Activated T-helper 2 cell treated with anti-CD3 and anti-CD28 coated beads, Interferon-gamma antibody, Interleukin-2, Interleukin-4, amounts not matched to agents 10 μg/mL and 5 μg/mL and 100 μg/mL, durations not matched to agents 14 hours and 24 hours and 36 hours (primary cell): ENCODE measurements around the gene FLII. TPM values are rescaled to one million over a fixed set of nuclear protein-coding genes. Genes with fewer than 3 reads are reported as not detected.
"Not testable (repeated sequence)": the region's sequence is repeated elsewhere in the genome, so short reads cannot be mapped to it uniquely, and the experiment has no call there.

Source experiments
- DNase-seq: peaks from one replicate; pipeline ENCODE4 v3.0.0; 2021; ENCODE audit warnings: low spot score
- H3K27ac Mint-ChIP-seq: one replicate; pipeline ENCODE4 v1.8.0; 2021; ENCODE audit warnings: mixed read lengths
- H3K27me3 Mint-ChIP-seq: one replicate; pipeline ENCODE4 v1.8.0; 2021; ENCODE audit warnings: low read depth, mixed read lengths
- H3K36me3 Mint-ChIP-seq: one replicate; pipeline ENCODE4 v1.8.0; 2021; ENCODE audit warnings: low read depth, mixed read lengths
- H3K4me1 Mint-ChIP-seq: one replicate; pipeline ENCODE4 v1.8.0; 2021; ENCODE audit warnings: low read depth, mixed read lengths
- H3K4me3 Mint-ChIP-seq: one replicate; pipeline ENCODE4 v1.8.0; 2021; ENCODE audit warnings: low read depth, mild to moderate bottlenecking, moderate library complexity, mixed read lengths
- H3K9me3 Mint-ChIP-seq: one replicate; pipeline ENCODE4 v1.8.0; 2021; ENCODE audit warnings: mixed read lengths
- intact Hi-C: fragments of 100-400 bp; cut with micrococcal nuclease; formaldehyde crosslinking; loops from one replicate; pipeline ENCODE4 v1.15.1; 2023
- total RNA-seq: library from RNA; stranded (reverse); gene quantifications from 2 replicates; pipeline ENCODE4 v1.2.3, GENCODE V29; 2022

FLII gene
- 334 and 340 TPM in 2 replicates for total RNA-seq

DNA sequence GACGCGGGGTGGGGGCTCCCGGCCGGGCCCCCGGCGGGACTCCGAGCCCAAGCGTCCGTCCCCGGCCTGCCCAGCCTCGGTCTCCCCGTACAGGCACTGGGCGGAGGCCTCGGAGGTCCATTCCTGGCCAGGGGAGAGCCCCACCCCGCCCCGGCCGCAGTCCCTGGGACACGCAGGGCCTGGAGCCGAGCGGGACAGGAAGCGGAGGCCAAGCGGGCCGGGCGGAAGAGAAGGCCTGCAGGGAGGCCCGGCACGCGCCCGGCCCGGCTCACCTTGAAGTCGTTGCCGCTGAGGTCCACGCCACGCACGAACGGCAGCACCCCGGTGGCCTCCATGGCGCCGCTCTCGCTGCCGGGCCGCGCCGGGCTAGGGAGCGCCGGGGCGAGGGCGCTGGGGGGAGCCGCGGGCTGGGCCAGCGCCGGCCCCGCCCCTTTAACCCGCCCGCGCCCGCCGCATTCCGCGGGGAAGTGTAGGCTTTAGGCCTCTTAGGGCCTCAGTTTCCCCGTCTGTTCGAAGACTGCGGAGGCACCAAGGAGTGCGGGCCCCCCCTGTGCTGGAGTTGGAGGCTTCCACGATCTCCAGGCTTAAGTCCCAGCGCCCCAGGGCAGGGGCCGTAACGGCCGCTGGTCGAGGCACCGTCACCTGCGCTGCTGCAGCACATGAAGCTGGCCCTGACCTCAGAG lies at the start of gene FLII:
TSS of gene FLII (minus strand) at position 383 of the 683 bp plus-strand sequence. CDS start at position 335, 48 bp downstream.
- peaks cover 25% of the 10 kb centered on the region for H3K4me1 Mint-ChIP-seq
- peak within 1 kb of the TSS; percentile 91 for H3K27ac Mint-ChIP-seq
- no peaks in the 10 kb centered on the region for H3K9me3 Mint-ChIP-seq
- DNase-seq = peak; percentile 42
- H3K27me3 Mint-ChIP-seq = no peaks in the 10 kb centered on the region
- peaks cover 43% of the 10 kb centered on the region for H3K36me3 Mint-ChIP-seq
- intact Hi-C loops = no loop called here
- H3K4me3 Mint-ChIP-seq = peak within 1 kb of the TSS; percentile 100

DNA sequence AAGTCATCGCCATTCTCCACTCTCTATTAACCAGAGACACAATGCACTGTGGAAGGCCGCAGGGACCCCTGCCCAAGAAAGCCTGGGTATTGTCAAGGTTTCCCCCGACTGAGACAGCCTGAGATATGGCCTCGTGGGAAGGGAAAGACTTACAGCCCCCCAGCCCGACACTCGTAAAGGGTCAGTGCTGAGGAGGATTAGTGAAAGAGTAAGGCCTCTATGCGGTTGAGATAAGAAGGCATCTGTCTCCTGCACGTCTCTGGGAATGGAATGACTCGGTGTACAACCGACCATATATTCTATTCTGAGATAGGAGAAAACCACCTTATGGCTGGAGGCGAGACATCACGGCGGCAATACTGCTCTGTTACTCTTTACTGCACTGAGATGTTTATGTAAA lies 44.7 kb upstream of the FLII start:
- H3K27me3 Mint-ChIP-seq, H3K4me3 Mint-ChIP-seq, intact Hi-C loops, H3K4me1 Mint-ChIP-seq, H3K9me3 Mint-ChIP-seq, H3K27ac Mint-ChIP-seq, DNase-seq: not testable (repeated sequence)
- peaks cover 68% of the 10 kb centered on the region for H3K36me3 Mint-ChIP-seq

DNA sequence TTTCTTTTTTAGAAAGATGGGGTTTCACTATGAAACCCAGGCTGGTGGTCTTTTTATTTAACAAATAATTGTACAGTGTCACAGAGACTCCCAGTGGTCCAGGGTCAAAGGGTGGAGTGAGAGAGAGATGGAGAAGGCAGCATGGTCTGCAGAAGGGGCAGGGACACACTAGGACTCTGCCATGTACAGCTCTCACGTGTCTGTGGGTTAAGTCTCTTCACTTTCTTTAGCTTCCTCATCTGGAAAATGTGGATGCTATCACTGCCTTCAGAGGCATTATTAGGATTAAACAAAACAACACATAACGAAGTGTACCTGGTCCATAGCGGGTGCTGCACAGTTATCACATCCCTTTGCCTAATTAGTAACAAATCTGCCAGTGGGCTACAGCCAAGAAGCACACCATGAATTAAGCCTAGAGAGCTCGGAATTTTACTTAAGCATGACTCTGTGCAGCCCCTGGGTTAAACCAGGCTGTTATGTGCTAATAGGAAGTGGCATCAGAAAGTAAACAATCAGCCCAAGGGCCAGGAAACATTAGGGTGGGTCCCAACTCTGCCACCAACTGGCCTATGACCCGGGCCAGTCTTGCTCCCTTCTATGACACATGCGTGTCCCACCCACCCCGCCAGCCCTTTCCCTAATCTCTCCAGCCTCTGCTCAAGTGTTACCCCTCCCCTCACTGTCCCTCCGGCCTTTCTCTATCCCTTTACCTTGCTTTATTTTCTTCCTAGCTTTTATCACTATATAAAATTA lies 42.4 kb upstream of the FLII start:
- H3K4me1 Mint-ChIP-seq = no peaks in the 10 kb centered on the region
- peaks cover 65% of the 10 kb centered on the region for H3K36me3 Mint-ChIP-seq
- no peak for DNase-seq
- H3K27ac Mint-ChIP-seq = no peak overlapping the region
- H3K27me3 Mint-ChIP-seq = no peaks in the 10 kb centered on the region
- no peak overlapping the region for H3K4me3 Mint-ChIP-seq
- no peaks in the 10 kb centered on the region for H3K9me3 Mint-ChIP-seq
- intact Hi-C loops = no loop called here

DNA sequence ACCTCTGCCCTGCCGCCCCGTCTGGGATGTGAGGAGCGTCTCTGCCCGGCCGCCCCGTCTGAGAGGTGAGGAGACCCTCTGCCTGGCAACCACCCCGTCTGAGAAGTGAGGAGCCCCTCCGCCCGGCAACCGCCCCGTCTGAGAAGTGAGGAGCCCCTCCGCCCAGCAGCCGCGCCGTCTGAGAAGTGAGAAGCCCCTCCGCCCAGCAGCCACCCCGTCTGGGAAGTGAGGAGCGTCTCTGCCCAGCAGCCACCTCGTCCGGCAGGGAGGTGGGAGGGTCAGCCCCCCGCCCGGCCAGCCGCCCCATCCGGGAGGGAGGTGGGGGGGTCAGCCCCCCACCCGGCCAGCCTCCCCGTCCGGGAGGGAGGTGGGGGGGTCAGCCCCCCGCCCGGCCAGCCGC lies 39.5 kb upstream of the FLII start:
- H3K4me1 Mint-ChIP-seq, H3K4me3 Mint-ChIP-seq, H3K27me3 Mint-ChIP-seq, DNase-seq, intact Hi-C loops, H3K9me3 Mint-ChIP-seq, H3K27ac Mint-ChIP-seq: not testable (repeated sequence)
- peaks cover 53% of the 10 kb centered on the region for H3K36me3 Mint-ChIP-seq

DNA sequence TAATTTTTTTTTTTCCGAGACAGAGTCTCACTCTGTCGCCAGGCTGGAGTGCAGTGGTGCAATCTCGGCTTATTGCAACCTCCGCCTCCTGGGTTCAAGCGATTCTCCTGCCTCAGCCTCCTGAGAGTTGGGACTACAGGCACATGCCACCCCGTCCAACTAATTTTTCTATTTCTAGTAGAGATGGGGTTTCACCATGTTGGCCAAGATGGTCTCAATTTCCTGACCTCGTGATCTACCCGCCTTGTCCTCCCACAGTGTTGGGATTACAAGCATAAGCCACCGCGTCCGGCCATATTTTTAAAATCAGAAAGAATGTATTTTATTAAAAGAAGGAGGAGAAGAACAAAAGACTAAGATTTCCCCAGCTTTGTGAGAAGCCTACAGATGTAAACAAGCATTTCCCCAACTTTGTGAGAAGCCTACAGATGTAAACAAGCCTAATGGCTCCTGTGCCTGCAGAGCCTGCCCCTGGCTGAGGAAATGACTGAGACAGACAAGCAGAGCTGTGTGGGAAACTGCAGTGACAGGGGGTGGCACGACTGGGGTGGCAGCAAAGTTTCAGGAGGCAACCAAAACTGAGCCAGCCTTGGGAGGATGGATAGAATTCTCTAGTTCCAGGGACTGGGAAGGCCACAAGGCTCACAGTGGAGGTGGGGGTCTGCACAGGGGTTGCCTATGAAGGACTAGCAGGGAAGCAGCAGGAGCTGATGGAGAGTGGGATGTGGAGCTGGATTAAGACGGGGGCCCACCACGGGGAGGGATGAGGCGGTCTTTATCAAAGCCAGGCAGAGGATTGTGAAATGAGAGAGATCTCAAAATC lies 33.4 kb upstream of the FLII start:
- Mint-ChIP-seq H3K4me1 (no peaks in the 10 kb centered on the region), H3K9me3 (no peaks in the 10 kb centered on the region), H3K27ac (no peak overlapping the region), H3K4me3 (no peak overlapping the region), H3K27me3 (no peaks in the 10 kb centered on the region), H3K36me3 (peaks cover 64% of the 10 kb centered on the region)
- no peak for DNase-seq
- intact Hi-C loops = no loop called here

DNA sequence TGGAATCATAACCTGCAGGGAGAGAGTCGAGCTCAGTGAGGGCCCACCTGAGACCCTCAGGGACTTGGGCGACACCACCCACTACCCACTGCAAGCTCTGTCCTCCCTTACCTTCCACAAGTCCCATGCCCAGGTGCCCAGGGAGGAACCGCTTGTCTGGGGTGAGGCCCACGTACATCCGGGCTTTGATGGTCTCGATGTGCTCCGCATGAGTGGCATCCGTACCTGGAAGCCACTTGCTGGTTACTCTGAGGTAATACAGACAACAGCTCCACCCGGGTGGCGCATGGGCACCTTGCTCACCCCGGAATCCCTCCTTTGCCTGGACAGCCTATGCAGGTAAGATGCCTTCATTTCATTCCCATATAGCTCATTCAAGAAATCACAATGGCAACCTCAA lies 26.8 kb upstream of the FLII start:
- Mint-ChIP-seq H3K4me3 (no peak overlapping the region), H3K4me1 (no peaks in the 10 kb centered on the region), H3K9me3 (no peaks in the 10 kb centered on the region), H3K36me3 (peaks cover 78% of the 10 kb centered on the region), H3K27ac (no peak overlapping the region), H3K27me3 (no peaks in the 10 kb centered on the region)
- DNase-seq = no peak
- intact Hi-C loops = no loop called here

DNA sequence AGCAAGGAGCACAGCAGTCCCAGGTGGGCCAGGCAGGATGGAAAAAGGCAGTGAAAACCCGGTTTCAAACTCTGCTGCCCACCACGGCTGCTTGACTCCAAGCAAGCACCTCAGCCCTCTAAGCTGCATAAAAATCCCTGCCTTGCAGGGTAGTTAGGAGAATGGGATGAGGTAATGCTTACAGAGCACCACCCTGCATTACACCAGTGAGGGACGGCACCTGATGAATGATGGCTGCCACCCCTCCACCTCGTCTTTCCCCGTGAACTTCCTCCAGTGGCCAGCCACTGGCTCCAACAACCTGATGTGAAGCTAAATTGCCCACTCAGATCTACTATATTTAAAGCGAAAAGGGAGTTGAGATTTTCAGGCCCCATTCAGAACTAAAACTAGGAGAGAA lies 23.2 kb upstream of the FLII start:
- peaks cover 69% of the 10 kb centered on the region for H3K36me3 Mint-ChIP-seq
- H3K27me3 Mint-ChIP-seq = no peaks in the 10 kb centered on the region
- H3K9me3 Mint-ChIP-seq = no peaks in the 10 kb centered on the region
- no peak for DNase-seq
- intact Hi-C loops = no loop called here
- H3K4me1 Mint-ChIP-seq = no peaks in the 10 kb centered on the region
- no peak overlapping the region for H3K27ac Mint-ChIP-seq
- no peak overlapping the region for H3K4me3 Mint-ChIP-seq

DNA sequence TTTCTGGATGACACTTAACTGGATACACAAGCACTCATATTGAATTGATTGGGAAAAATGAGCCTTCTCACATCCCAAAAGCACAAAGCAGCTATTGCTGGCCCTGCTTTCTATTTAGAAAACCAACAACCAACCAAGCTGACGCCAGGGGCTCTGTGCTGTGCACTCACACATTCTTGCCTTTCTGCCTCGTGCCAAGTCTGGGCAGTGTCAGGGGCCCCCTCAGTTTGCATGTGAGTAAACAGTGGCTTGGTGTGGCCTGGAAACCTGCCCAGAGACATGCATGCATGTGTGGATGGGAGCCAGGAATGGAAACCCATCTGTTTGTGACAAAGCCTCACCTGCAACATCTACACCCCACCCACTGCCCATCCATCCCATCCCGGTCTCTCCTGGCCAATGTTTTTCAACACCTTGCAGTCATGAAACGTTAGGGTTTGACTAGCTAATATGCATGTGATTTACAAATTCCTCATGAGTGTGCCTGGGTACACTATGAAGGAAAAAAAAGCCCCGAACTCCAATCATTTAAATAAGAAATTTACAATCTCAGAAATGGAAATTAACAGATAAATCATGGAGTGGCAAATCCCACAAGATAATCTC lies 22.3 kb upstream of the FLII start:
- intact Hi-C loops = no loop called here
- Mint-ChIP-seq H3K36me3 (peaks cover 70% of the 10 kb centered on the region), H3K4me3 (no peak overlapping the region), H3K27ac (no peak overlapping the region), H3K9me3 (no peaks in the 10 kb centered on the region), H3K27me3 (no peaks in the 10 kb centered on the region), H3K4me1 (no peaks in the 10 kb centered on the region)
- no peak for DNase-seq

DNA sequence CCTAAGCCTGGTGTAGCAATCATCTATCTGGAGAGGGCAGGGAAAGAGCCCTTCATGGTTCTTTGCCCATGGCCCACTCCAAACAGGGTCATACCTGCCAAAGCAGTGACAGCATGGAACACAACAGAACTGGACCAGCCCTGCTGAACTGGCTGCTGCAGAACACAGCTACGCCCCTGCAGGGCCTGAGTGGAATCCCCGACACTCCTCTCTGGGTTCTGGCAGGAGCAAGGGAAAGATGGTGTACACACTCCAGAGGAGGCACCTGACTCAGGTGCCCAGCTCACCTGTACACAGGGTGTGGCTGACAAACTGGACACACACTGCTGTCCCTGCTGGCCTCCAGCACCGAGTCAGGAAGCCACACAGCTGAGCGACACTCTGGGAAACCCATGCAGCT lies 21.7 kb upstream of the FLII start:
- H3K36me3 Mint-ChIP-seq = peaks cover 65% of the 10 kb centered on the region
- H3K4me1 Mint-ChIP-seq = no peaks in the 10 kb centered on the region
- no peak overlapping the region for H3K27ac Mint-ChIP-seq
- DNase-seq = no peak
- H3K4me3 Mint-ChIP-seq = no peak overlapping the region
- no peaks in the 10 kb centered on the region for H3K27me3 Mint-ChIP-seq
- H3K9me3 Mint-ChIP-seq = no peaks in the 10 kb centered on the region
- intact Hi-C loops = no loop called here

DNA sequence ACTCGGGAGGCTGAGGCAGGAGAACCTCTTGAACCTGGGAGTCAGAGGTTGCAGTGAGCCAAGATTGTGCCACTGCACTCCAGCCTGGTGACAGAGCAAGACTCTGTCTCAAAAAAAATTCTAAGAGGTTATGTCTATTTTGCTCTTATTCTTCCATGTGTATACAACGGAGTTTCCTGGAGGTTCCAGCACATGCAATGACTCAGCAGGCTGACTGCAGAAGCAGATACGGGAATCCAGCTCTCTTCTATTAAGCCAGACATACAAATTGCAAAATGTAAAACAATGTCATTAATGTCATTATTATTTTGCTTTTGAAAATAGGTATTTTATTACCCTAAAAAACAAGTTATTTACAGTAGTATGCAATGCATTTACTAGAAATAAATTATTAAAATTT lies 20.3 kb upstream of the FLII start:
- intact Hi-C loops = no loop called here
- H3K36me3 Mint-ChIP-seq = peaks cover 58% of the 10 kb centered on the region
- DNase-seq = no peak
- no peak overlapping the region for H3K4me3 Mint-ChIP-seq
- no peaks in the 10 kb centered on the region for H3K4me1 Mint-ChIP-seq
- no peaks in the 10 kb centered on the region for H3K27me3 Mint-ChIP-seq
- no peaks in the 10 kb centered on the region for H3K9me3 Mint-ChIP-seq
- H3K27ac Mint-ChIP-seq = no peak overlapping the region

DNA sequence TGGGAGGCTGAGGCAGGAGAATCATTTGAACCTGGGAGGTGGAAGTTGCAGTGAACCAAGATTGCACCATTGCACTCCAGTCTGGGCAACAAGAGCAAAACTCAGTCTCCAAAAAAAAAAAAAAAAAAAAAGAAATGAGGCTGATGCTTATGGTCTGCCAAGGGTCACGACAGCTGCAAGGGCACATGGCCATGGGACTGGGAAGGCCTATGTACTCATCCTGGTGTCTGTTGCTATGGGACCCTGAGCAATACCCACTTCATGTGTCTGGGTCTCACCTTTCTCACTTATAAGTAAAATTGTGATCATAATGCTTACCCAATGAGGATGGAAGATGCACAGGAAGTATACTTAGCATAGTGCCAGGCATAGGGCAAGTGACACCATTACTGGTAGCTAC lies 18.5 kb upstream of the FLII start:
- intact Hi-C loops = no loop called here
- DNase-seq = no peak
- no peaks in the 10 kb centered on the region for H3K27me3 Mint-ChIP-seq
- no peak overlapping the region for H3K4me3 Mint-ChIP-seq
- peaks cover 49% of the 10 kb centered on the region for H3K36me3 Mint-ChIP-seq
- H3K4me1 Mint-ChIP-seq = no peaks in the 10 kb centered on the region
- no peak overlapping the region for H3K27ac Mint-ChIP-seq
- H3K9me3 Mint-ChIP-seq = no peaks in the 10 kb centered on the region

DNA sequence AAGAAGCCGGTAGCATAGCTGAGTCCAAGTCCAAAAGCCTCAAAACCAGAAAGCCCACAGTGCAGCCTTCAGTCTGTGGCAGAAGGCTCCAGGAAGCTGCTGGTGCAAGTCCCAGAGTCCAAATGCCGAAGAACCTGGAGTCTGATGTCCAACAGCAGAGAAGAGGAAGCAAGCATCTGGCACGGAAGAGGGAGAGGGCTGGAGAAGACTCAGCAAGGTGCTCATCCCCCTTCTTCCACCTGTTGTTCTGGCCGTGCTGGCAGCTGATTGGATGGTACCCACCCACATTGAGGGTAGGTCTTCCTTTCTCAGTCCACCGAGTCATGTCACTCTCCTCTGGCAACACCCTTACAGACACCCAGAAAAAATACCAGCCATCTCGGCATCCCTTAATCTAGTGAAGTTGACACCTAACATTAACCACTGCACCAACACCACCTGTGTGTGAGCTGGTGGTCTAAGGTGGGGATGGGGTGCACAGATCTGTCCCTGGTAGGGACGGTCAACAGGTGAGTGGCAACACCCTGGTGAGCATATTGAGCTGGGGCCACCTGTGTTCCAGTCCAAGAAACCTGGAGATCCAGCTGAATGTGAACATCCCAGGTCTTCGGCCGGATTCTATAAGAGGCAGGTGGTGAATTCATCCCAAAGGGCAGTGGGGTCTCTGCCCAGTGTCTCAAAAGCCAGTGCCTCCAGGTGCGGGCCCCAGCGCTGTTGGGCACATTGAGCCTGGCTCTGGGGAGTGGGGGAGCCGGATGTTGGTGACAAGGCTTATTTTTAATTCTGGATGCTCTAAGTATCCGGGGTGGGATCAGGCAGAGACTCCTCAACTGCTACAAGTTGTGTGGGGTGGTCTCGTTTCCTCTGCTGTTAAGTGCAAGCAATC lies 11.8 kb upstream of the FLII start:
- intact Hi-C loops = no loop called here
- no peak overlapping the region for H3K4me3 Mint-ChIP-seq
- no peaks in the 10 kb centered on the region for H3K9me3 Mint-ChIP-seq
- no peaks in the 10 kb centered on the region for H3K27me3 Mint-ChIP-seq
- no peak for DNase-seq
- peaks cover 3% of the 10 kb centered on the region for H3K4me1 Mint-ChIP-seq
- peaks cover 20% of the 10 kb centered on the region for H3K36me3 Mint-ChIP-seq
- no peak overlapping the region for H3K27ac Mint-ChIP-seq
